Astrocyte (in vitro differentiated cells and primary cell): ENCODE results near the gene CHURC1. TPM values are rescaled to one million over a fixed set of nuclear protein-coding genes. Genes with fewer than 3 reads are reported as not detected.
A peak's percentile ranks its signal among the peaks of the same experiment; 100 is the strongest.

ENCODE experiments used
- DNase-seq: peaks from one replicate; pipeline ENCODE4 v3.0.0-alpha.2; 2010; ENCODE audit warnings: low read depth
- FAIRE-seq: peaks from 2 replicates; lab custom pipeline; 2011; peaks lifted over from hg19 to GRCh38; lab: Jason Lieb, UNC
- H2AFZ ChIP-seq: 2 replicates; pipeline ENCODE4 v1.6.0; 2012; ENCODE audit warnings: low read depth, low read length, inconsistent platforms
- H3K27ac ChIP-seq: 2 replicates; pipeline ENCODE4 v1.5.1; 2011; ENCODE audit warnings: low read depth, low read length, inconsistent platforms
- H3K27me3 ChIP-seq: 2 replicates; pipeline ENCODE4 v1.6.0; 2011; ENCODE audit warnings: low read length, inconsistent platforms; ENCODE audit not compliant: insufficient read depth
- H3K36me3 ChIP-seq: 2 replicates; pipeline ENCODE4 v1.5.1; 2011; ENCODE audit warnings: low read length, inconsistent platforms; ENCODE audit not compliant: insufficient read depth
- H3K4me1 ChIP-seq: 2 replicates; pipeline ENCODE4 v1.5.1; 2011; ENCODE audit warnings: low read length, inconsistent platforms; ENCODE audit not compliant: insufficient read depth
- H3K4me2 ChIP-seq: 2 replicates; pipeline ENCODE4 v1.6.0; 2012; ENCODE audit warnings: low read length, inconsistent platforms
- H3K4me3 ChIP-seq: 2 replicates; pipeline ENCODE4 v1.5.1; 2011; ENCODE audit warnings: low read depth, mild to moderate bottlenecking, low read length, inconsistent platforms; ENCODE audit not compliant: insufficient read depth
- H3K79me2 ChIP-seq: 2 replicates; pipeline ENCODE4 v1.6.0; 2012; ENCODE audit warnings: mild to moderate bottlenecking, low read length, inconsistent platforms; ENCODE audit not compliant: insufficient read depth
- H3K9ac ChIP-seq: 2 replicates; pipeline ENCODE4 v1.6.0; 2012; ENCODE audit warnings: mild to moderate bottlenecking, low read length, inconsistent platforms
- H3K9me3 ChIP-seq: 2 replicates; pipeline ENCODE4 v1.5.1; 2012; ENCODE audit warnings: low read depth, mild to moderate bottlenecking, low read length, inconsistent platforms; ENCODE audit not compliant: insufficient read depth
- H4K20me1 ChIP-seq: 2 replicates; pipeline ENCODE4 v1.6.0; 2012; ENCODE audit warnings: low read length, inconsistent platforms; ENCODE audit not compliant: insufficient read depth
- H3K27ac Mint-ChIP-seq: one replicate; pipeline ENCODE4 v1.8.0; 2021; ENCODE audit warnings: mild to moderate bottlenecking, mixed read lengths; ENCODE audit not compliant: unreplicated experiment
- H3K27me3 Mint-ChIP-seq: one replicate; pipeline ENCODE4 v1.8.0; 2021; ENCODE audit warnings: low read depth, mixed read lengths; ENCODE audit not compliant: unreplicated experiment
- H3K36me3 Mint-ChIP-seq: one replicate; pipeline ENCODE4 v1.8.0; 2021; ENCODE audit warnings: low read depth, mixed read lengths; ENCODE audit not compliant: unreplicated experiment
- H3K4me1 Mint-ChIP-seq: one replicate; pipeline ENCODE4 v1.8.0; 2021; ENCODE audit warnings: low read depth, mixed read lengths; ENCODE audit not compliant: unreplicated experiment
- H3K4me3 Mint-ChIP-seq: one replicate; pipeline ENCODE4 v1.8.0; 2021; ENCODE audit warnings: mild to moderate bottlenecking, moderate library complexity, mixed read lengths; ENCODE audit not compliant: unreplicated experiment
- H3K9me3 Mint-ChIP-seq: one replicate; pipeline ENCODE4 v1.8.0; 2021; ENCODE audit warnings: mild to moderate bottlenecking, mixed read lengths; ENCODE audit not compliant: unreplicated experiment
- CTCF ChIP-seq: IDR thresholded peaks from 2 replicates; pipeline ENCODE4 v1.5.1; 2011; ENCODE audit warnings: low read depth, mild to moderate bottlenecking, inconsistent platforms, low read length, moderate library complexity; ENCODE audit not compliant: insufficient read depth
- EZH2 ChIP-seq: IDR thresholded peaks from 2 replicates; pipeline ENCODE4 v1.6.1; 2012; ENCODE audit warnings: mild to moderate bottlenecking, low read length, inconsistent platforms; ENCODE audit not compliant: insufficient read depth
- total RNA-seq: library from RNA; stranded (reverse); gene quantifications from 2 replicates; pipeline ENCODE4 v1.2.1, GENCODE V29; 2021

Gene CHURC1
- total RNA-seq, 1 donor from 2014 or later = 48.1 TPM

- Histone ChIP-seq H3K9ac (no peak within 1 kb of the TSS), H3K9me3 (no peaks in the 10 kb centered on the region), H3K4me3 (peak within 1 kb of the TSS; percentile 42), H3K27me3 (peaks cover 73% of the 10 kb centered on the region), H4K20me1 (no peaks in the 10 kb centered on the region), H2AFZ (peak within 1 kb of the TSS; percentile 72), H3K27ac (no peak within 1 kb of the TSS), H3K4me1 (no peaks in the 10 kb centered on the region), H3K4me2 (peak within 1 kb of the TSS; percentile 83), H3K36me3 (no peaks in the 10 kb centered on the region), H3K79me2 (no peaks in the 10 kb centered on the region)
- Mint-ChIP-seq H3K36me3 (no peaks in the 10 kb centered on the region), H3K4me3 (peak within 1 kb of the TSS; percentile 73), H3K4me1 (no peaks in the 10 kb centered on the region), H3K27ac (no peak within 1 kb of the TSS), H3K9me3 (no peaks in the 10 kb centered on the region), H3K27me3 (peaks cover 69% of the 10 kb centered on the region)
- DNase-seq = no peak
- FAIRE-seq = no peak
- TF ChIP-seq CTCF (no peak), EZH2 (no peak)
Measured at GRCh38 chr14:64879635-64880220, 34.5 kb upstream of the CHURC1 start, which contains the start of gene SPTB. Gene SPTB (minus strand): TSS chr14:64879907. CDS start chr14:64823094, 56,813 bp downstream.

- DNase-seq = no peak
- Mint-ChIP-seq H3K4me3 (peak overlapping the region; percentile 64), H3K27me3 (peaks cover 68% of the 10 kb centered on the region), H3K36me3 (no peaks in the 10 kb centered on the region), H3K27ac (no peak overlapping the region), H3K4me1 (no peaks in the 10 kb centered on the region), H3K9me3 (no peaks in the 10 kb centered on the region)
- Histone ChIP-seq H3K79me2 (no peaks in the 10 kb centered on the region), H2AFZ (peak overlapping the region; percentile 72), H3K4me2 (peak overlapping the region; percentile 83), H3K27ac (no peak overlapping the region), H3K9ac (no peak overlapping the region), H3K27me3 (peaks cover 69% of the 10 kb centered on the region), H3K4me1 (no peaks in the 10 kb centered on the region), H3K9me3 (no peaks in the 10 kb centered on the region), H3K4me3 (peak overlapping the region; percentile 42), H3K36me3 (no peaks in the 10 kb centered on the region), H4K20me1 (no peaks in the 10 kb centered on the region)
- TF ChIP-seq EZH2 (peak; percentile 56), CTCF (no peak)
- no peak for FAIRE-seq
Measured at GRCh38 chr14:64880221-64881121, 33.8 kb upstream of the CHURC1 start.
